HG02938 (cell line): ENCODE measurements around the gene ZNF729.
"Not testable (repeated sequence)": the region's sequence is repeated elsewhere in the genome, so short reads cannot be mapped to it uniquely, and the experiment has no call there.

Source experiments
- ATAC-seq: cut with Tn5 transposase; IDR thresholded peaks from one replicate; pipeline ENCODE4 v1.9.1; 2021; ENCODE audit warnings: mild to moderate bottlenecking, moderate library complexity; ENCODE audit not compliant: unreplicated experiment

Gene ZNF729

DNA sequence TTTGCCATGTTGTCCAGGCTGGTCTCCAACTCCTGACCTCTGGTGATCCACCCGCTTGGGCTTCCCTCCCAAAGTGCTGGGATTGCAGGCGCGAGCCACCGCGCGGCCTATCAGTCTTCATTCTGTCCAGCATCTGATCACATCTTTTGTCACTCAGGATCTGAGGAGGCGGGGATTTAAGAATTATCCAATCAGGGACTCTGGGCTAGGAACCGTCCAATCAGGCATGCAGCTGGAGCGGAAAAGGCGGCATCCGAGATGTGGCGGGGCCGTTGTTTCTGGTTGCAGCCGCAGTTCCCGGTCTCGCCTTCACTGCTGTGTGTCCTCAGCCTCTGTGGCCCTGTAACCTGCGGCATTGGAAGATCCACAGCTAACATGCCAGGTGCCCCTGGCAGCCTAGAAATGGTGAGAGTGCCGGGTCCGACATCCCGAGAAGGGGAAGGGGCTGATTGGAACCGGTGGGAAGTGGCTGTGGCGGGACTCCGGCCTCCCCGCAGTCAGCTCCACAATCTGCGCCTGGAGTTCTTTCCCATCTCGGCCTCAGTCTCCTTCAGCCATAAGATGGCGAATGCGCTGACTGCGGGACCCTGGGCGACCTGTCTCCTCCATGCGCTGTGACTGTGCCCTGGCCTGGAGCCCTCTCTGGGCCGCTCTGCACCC, at the start of gene ZNF729:
Gene ZNF729, plus strand, starts transcription at position 291 of the 660 bp plus-strand sequence. Its CDS starts 85 bp downstream, at position 376.
- no peak for ATAC-seq

DNA sequence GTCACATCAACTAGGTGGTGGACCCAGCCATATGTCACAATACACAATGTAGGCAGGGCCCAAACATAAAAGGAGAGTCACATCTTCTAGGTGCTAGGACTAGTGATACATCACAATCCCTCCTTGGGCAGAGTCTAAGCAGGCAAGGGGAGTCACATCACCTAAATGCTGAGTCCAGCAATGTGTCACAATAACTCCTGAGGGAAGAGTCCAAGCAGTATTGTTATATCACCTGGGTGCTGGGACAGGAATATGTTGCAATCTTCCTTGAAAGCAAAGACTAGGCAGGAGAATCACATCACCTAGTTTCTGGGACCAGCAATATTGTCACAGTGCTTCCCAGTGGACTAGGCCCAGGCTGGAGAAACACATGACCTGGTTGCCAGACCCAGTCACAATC, 29.4 kb upstream of the ZNF729 start:
- ATAC-seq = no peak

DNA sequence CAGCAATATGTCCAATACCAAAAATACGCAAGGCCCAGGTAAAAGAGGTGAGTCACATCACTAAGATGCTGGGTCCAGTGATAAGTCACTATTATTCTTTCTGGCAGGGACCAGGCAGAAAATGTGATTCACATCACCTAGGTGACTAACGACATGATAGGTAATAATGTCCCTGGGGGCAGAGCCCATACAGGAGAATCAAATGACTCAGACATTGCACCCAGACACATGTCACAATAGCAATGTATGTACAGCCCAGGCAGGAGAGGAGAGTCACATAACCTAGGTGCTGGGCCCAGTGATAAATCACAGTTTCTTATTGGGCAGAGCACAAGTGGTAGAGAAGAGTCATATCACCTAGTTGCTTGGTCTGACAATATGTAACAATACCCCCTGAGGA, 28.9 kb upstream of the ZNF729 start:
- ATAC-seq = no peak

DNA sequence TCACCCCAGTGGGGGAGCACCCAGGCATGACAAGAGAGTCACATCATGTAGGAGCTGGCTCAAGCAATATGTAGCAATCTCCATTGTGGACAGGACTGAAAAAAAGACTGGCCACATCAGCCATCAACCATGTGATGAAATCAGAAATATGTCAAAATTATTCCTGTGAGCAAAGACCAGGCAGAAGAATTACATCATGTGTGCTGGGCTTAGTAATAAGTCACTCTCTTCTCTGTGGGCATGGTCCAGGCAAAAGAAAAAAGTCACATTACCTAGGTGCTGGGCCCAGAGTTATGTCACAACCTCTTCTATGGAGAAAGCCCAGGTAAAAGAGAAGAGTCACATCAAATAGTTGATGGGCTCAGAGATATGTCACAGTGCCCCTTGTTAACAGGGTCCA, 28.3 kb upstream of the ZNF729 start:
- ATAC-seq = no peak

DNA sequence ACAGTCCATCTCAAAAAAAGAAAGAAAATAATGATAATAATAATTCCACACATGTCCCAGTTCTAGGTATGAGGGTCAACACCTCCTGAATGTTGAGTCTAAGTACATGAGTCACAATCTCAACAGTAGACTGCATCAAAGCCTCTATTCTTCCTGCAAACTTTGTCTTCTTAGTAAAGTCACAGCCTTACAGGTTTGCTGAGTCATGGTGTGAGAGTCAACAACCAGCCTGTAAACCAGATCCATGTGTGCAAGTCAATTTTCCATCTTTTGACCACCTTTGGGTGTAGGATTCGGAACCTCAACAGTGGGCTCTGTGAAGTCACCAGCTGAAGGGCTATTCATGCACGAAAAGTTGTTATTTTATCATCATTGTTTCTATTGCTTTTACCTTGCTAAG, 25.7 kb upstream of the ZNF729 start:
- ATAC-seq = no peak

DNA sequence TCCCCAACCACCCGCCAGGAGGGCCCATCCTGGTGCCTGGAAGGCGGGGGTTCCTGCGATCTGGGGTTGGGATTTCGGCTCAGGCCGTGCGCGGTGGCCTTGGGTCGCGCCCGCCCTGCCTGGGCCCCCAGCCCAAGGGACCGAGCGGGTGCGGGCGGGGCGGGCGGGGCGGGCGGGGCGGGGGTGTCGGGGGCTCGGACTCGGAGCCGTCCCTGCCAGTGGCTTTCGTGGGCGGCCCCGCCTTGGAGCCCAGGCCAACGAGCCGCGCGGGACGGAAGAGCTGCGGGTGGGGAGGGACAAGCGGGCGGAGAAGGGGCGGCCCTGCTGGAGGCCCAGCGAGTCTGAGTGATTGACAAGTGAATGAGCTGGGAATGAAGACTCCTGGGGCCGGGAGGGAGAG, 24.6 kb upstream of the ZNF729 start:
- ATAC-seq = no peak

DNA sequence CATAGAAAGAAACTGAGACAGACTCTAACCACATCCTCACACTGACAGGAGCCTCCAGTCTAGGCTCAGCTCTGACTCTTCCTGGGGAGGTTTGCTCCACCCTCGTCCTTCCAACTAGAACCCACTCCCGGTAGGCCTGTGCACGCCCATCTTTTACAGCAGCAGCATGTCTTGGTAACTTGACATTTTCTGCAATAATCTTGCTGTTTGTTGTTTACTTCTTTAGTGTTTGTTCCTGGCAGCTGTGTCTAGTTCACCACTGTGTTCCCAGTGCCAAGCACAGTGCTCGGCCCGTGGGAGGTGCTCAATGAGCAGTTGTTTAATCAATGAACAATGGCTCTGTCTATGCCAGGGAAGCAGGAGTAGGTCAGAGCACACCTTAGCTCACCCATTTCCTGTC, 23.1 kb upstream of the ZNF729 start:
- ATAC-seq = no peak

DNA sequence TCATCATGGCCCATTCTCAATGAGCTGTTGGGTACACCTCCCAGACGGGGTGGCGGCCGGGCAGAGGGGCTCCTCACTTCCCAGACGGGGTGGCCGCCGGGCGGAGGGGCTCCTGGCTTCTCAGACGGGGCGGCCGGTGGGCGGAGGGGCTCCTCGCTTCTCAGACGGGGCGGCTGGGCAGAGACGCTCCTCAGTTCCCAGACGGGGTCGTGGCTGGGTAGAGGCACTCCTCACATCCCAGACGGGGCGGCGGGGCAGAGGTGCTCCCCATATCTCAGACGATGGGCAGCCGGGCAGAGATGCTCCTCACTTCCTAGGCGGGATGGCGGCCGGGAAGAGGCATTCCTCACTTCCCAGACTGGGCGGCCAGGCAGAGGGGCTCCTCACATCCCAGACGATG, 35.3 kb downstream of the ZNF729 start:
- ATAC-seq = not testable (repeated sequence)

DNA sequence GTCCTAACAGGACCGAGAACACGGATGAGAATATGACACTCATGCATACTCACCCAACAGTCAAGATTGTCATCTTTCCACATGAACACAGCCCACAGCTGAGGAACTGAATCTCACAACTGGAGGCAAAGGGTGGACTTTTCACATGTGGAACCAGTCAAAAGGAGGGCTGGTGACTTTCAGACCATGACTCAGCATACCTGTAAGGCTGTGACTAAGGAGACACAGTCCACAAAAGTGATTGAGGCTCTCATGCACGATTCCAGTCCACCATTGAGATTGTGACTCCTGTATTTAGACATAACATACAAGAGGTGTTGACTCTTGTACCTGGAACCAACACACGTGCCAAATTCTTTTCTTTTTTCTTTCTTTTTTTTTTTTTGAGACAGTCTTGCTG, 40.0 kb downstream of the ZNF729 start:
- no peak for ATAC-seq

DNA sequence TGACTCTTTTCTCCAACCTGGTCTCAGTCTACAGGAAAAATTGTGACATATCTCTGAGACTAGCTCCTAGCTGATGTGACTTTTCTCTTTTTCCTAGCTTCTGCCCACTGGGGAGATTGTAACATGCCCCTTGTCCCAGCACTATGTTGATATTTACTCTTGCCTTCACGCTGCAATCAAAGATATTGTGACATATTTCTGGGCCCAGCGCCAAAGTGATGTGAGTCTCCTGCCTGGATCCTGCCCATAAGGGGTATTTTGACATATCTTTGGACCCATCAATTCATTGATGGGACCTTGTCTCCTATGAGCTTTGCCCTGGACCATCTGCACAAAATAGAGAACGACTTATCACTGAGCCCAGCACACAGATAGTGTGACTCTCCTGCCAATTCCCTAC, 41.1 kb downstream of the ZNF729 start:
- no peak for ATAC-seq

DNA sequence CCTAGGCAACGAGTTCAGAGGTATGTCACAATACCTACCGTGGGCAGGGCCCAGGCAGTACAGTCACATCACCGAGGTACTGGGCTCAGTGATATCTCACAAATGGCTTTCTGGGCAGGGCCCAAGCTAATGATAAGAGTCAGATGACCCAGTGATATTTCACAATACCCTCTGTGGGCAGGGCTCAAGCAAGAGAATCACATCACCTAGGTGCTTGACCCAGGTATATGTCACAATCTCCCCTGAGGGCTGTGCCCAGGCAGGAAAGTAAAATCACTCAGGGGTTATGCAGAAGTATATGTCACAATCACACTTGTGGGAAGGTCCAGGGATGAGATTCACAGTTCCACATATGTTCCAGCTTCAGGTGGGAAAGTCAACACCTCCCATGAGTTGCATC, 45.3 kb downstream of the ZNF729 start:
- ATAC-seq = no peak

DNA sequence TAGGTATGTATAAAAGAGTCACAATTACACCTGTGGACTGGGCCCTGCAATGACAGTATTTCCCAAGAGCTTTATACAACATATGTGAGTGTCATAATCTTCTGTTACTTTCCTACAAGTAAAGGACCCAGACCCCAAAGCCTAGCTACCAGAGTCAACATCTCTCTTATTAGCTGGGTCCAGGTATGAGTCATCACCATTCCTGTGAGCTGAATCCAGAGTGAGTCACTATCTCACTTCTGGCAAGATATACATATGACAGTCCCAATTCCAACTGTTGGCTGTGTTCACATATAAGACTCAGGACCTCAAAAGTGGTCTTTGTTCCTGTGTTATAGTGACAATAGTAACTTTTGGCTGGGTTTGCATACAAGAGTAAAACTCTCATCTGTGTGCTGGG, 46.7 kb downstream of the ZNF729 start:
- no peak for ATAC-seq

DNA sequence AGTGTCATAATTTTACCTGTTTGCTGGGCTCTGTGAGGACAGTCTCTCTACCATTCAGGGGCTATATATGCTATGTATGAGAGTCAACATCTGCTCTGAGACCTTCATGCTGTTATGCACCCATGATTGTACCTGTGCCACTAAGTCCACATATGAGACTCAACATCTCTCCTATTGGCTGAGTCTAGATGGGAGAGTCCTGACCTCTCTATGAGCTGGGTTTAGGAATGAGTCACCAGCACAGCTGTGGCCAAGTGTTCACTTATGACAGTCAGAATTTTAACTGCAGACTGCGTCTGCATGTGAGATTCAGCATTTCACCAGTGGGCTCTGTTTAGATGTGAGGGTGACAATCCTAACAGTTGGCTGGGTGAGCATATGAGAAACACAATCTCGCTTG, 49.5 kb downstream of the ZNF729 start:
- ATAC-seq = no peak

DNA sequence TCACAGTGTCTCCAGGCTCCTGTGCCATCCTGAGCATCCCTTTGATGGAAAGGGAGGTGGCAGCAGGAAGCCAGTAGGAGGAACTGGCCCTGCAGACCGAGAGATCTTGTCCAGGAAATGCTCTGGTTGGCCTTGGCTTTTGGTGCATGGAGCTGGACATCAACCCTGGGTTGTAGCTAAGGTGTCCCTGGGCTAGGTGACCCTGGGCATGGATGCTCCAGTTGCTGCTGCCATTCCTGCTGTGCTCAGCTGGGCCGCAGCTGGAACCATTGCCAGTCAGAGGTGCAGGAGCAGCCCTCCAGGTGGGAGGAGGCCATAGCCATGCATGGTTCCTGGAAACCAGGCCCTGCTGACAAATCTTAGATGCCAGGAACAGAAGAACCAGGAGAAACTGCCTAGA, 68.4 kb downstream of the ZNF729 start:
- ATAC-seq = no peak
